Gastrocnemius medialis (tissue), 4 donors: ENCODE results near the gene USH1C.

Source experiments
- CTCF ChIP-seq, 5 experiments: fragments of 450-650 bp in 3 of 5; fragments of 200-600 bp in 2 of 5; sonication (generic) in 2 of 5; IDR thresholded peaks in 4 of 5; conservative IDR thresholded peaks in 1 of 5; 1 replicate in 4 of 5; 2 replicates in 1 of 5; pipeline ENCODE4 v1.5.1; 2016 to 2019; ENCODE audit warnings: antibody characterized with exemption in 5 of 5, mild to moderate bottlenecking in 3 of 5, moderate library complexity in 3 of 5
- POLR2A ChIP-seq, 2 donors: fragments of 450-650 bp; IDR thresholded peaks; one replicate each; pipeline ENCODE4 v1.6.1; 2017; ENCODE audit warnings: antibody characterized with exemption in 2 of 2, mild to moderate bottlenecking in 2 of 2, moderate library complexity in 2 of 2

GRCh38 chr11:17593466-17594245 lies 49.4 kb upstream of the USH1C start:
- TF ChIP-seq CTCF (IDR thresholded peaks at IDR 0.05 in 4 of 5, conservative IDR thresholded peaks at IDR 0.05 in 1 of 5): no peak
- no peak for TF ChIP-seq POLR2A (IDR thresholded peaks at IDR 0.05)
